ENCODE data around the gene CEACAM5. TPM values are rescaled to one million over a fixed set of nuclear protein-coding genes. Genes with fewer than 3 reads are reported as not detected.

Gene CEACAM5
- total RNA-seq, 1 donor from 2014 or later: not detected

DNA sequence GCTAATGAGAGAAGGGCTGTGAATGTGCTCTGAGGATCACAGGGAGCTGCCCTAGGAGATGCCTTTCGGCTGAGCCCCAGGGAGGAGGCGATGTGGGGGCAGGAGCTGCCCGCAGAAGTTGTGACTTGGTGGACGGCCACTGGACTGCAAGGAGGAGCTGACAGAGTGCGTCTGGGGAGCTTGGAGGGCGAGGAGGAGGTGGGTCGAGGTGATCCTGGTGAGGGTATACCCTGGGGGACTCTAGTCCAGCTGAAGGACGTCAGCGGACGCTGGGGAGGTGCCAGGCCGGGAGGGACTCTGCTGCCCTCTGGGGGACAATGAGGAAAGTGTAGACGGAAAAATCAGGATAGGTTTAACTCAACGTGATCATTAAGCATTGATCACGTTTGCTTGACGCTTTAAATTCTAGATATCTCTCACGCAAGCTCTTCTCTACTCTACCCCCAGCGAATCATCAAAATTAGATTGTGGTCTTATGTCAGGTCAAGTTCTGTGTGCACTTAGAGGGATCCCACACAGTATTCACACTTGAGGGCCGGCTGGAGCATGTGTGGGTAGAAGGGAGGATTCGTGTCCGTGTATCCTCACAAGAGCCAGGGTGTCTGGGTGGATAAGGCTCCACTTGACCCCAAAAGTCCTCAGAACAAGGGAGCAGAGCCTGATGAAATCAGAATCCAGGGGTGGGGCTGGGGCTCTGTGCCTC is 17.0 kb upstream of the CEACAM5 start:
- no peak overlapping the region for H3K4me3 ChIP-seq (ENCODE audit: low read depth, low read length)
- no peak for DNase-seq (ENCODE audit: low read depth)
- H3K27me3 ChIP-seq (ENCODE audit: control insufficient read depth, insufficient read depth, low read length): peaks cover 3% of the 10 kb centered on the region
- H3K36me3 ChIP-seq (ENCODE audit: control insufficient read depth, insufficient read depth, low read length): no peaks in the 10 kb centered on the region
- TF ChIP-seq, protein P1, sequence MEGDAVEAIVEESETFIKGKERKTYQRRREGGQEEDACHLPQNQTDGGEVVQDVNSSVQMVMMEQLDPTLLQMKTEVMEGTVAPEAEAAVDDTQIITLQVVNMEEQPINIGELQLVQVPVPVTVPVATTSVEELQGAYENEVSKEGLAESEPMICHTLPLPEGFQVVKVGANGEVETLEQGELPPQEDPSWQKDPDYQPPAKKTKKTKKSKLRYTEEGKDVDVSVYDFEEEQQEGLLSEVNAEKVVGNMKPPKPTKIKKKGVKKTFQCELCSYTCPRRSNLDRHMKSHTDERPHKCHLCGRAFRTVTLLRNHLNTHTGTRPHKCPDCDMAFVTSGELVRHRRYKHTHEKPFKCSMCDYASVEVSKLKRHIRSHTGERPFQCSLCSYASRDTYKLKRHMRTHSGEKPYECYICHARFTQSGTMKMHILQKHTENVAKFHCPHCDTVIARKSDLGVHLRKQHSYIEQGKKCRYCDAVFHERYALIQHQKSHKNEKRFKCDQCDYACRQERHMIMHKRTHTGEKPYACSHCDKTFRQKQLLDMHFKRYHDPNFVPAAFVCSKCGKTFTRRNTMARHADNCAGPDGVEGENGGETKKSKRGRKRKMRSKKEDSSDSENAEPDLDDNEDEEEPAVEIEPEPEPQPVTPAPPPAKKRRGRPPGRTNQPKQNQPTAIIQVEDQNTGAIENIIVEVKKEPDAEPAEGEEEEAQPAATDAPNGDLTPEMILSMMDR (IDR thresholded peaks at IDR 0.05; ENCODE audit: insufficient read depth, low read length, poor library complexity, severe bottlenecking): peak; percentile 56

DNA sequence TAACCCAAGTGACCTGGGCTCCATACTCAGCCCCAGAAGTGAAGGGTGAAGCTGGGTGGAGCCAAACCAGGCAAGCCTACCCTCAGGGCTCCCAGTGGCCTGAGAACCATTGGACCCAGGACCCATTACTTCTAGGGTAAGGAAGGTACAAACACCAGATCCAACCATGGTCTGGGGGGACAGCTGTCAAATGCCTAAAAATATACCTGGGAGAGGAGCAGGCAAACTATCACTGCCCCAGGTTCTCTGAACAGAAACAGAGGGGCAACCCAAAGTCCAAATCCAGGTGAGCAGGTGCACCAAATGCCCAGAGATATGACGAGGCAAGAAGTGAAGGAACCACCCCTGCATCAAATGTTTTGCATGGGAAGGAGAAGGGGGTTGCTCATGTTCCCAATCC is 14.2 kb upstream of the CEACAM5 start:
- DNase-seq (ENCODE audit: low read depth): no peak
- Histone ChIP-seq H3K36me3 (ENCODE audit: control insufficient read depth, insufficient read depth, low read length) (no peaks in the 10 kb centered on the region), H3K4me3 (ENCODE audit: low read depth, low read length) (no peak overlapping the region), H3K27me3 (ENCODE audit: control insufficient read depth, insufficient read depth, low read length) (no peaks in the 10 kb centered on the region)
- TF ChIP-seq, protein P1 (IDR thresholded peaks at IDR 0.05; ENCODE audit: insufficient read depth, low read length, poor library complexity, severe bottlenecking): no peak

DNA sequence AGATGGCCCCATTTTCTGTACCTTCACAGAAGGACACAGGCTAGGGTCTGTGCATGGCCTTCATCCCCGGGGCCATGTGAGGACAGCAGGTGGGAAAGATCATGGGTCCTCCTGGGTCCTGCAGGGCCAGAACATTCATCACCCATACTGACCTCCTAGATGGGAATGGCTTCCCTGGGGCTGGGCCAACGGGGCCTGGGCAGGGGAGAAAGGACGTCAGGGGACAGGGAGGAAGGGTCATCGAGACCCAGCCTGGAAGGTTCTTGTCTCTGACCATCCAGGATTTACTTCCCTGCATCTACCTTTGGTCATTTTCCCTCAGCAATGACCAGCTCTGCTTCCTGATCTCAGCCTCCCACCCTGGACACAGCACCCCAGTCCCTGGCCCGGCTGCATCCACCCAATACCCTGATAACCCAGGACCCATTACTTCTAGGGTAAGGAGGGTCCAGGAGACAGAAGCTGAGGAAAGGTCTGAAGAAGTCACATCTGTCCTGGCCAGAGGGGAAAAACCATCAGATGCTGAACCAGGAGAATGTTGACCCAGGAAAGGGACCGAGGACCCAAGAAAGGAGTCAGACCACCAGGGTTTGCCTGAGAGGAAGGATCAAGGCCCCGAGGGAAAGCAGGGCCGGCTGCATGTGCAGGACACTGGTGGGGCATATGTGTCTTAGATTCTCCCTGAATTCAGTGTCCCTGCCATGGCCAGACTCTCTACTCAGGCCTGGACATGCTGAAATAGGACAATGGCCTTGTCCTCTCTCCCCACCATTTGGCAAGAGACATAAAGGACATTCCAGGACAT is 13.4 kb upstream of the CEACAM5 start:
- no peak for DNase-seq (ENCODE audit: low read depth)
- Histone ChIP-seq H3K36me3 (ENCODE audit: control insufficient read depth, insufficient read depth, low read length) (no peaks in the 10 kb centered on the region), H3K27me3 (ENCODE audit: control insufficient read depth, insufficient read depth, low read length) (no peaks in the 10 kb centered on the region), H3K4me3 (ENCODE audit: low read depth, low read length) (no peak overlapping the region)
- TF ChIP-seq, protein P1 (IDR thresholded peaks at IDR 0.05; ENCODE audit: insufficient read depth, low read length, poor library complexity, severe bottlenecking): no peak

DNA sequence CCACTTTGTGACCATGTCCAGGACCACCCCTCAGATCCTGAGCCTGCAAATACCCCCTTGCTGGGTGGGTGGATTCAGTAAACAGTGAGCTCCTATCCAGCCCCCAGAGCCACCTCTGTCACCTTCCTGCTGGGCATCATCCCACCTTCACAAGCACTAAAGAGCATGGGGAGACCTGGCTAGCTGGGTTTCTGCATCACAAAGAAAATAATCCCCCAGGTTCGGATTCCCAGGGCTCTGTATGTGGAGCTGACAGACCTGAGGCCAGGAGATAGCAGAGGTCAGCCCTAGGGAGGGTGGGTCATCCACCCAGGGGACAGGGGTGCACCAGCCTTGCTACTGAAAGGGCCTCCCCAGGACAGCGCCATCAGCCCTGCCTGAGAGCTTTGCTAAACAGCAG is 12.7 kb upstream of the CEACAM5 start:
- no peak for DNase-seq (ENCODE audit: low read depth)
- H3K27me3 ChIP-seq (ENCODE audit: control insufficient read depth, insufficient read depth, low read length): no peaks in the 10 kb centered on the region
- H3K36me3 ChIP-seq (ENCODE audit: control insufficient read depth, insufficient read depth, low read length): no peaks in the 10 kb centered on the region
- TF ChIP-seq, protein P1 (IDR thresholded peaks at IDR 0.05; ENCODE audit: insufficient read depth, low read length, poor library complexity, severe bottlenecking): no peak
- H3K4me3 ChIP-seq (ENCODE audit: low read depth, low read length): no peak overlapping the region

DNA sequence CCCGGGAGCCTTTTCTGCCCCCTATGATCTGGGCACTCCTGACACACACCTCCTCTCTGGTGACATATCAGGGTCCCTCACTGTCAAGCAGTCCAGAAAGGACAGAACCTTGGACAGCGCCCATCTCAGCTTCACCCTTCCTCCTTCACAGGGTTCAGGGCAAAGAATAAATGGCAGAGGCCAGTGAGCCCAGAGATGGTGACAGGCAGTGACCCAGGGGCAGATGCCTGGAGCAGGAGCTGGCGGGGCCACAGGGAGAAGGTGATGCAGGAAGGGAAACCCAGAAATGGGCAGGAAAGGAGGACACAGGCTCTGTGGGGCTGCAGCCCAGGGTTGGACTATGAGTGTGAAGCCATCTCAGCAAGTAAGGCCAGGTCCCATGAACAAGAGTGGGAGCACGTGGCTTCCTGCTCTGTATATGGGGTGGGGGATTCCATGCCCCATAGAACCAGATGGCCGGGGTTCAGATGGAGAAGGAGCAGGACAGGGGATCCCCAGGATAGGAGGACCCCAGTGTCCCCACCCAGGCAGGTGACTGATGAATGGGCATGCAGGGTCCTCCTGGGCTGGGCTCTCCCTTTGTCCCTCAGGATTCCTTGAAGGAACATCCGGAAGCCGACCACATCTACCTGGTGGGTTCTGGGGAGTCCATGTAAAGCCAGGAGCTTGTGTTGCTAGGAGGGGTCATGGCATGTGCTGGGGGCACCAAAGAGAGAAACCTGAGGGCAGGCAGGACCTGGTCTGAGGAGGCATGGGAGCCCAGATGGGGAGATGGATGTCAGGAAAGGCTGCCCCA is 11.8 kb upstream of the CEACAM5 start:
- H3K36me3 ChIP-seq (ENCODE audit: control insufficient read depth, insufficient read depth, low read length): no peaks in the 10 kb centered on the region
- H3K27me3 ChIP-seq (ENCODE audit: control insufficient read depth, insufficient read depth, low read length): no peaks in the 10 kb centered on the region
- no peak overlapping the region for H3K4me3 ChIP-seq (ENCODE audit: low read depth, low read length)
- no peak for DNase-seq (ENCODE audit: low read depth)
- TF ChIP-seq, protein P1 (IDR thresholded peaks at IDR 0.05; ENCODE audit: insufficient read depth, low read length, poor library complexity, severe bottlenecking): no peak

All from kidney epithelial cell (primary cell).